CD4-positive, CD25-positive, alpha-beta regulatory T cell (primary cell): ENCODE results near the gene TARBP2. TPM values are rescaled to one million over a fixed set of nuclear protein-coding genes. Genes with fewer than 3 reads are reported as not detected.

Source experiments
- ATAC-seq, 2 donors: fragments of 150-1000 bp; cut with Tn5 transposase; one replicate each; pipeline ENCODE4 v1.10.0; 2021; ENCODE audit warnings: low read depth in 2 of 2, moderate number of reproducible peaks in 2 of 2, moderate library complexity in 1 of 2
- DNase-seq, 3 donors: peaks; one replicate each; pipeline versions ENCODE4 v3.0.0 to v3.0.0-alpha.2; 2012 to 2022; ENCODE audit warnings: mixed read lengths in 1 of 3
- H3K27ac ChIP-seq: one replicate; pipeline ENCODE4 v1.7.0; 2013; ENCODE audit warnings: mild to moderate bottlenecking, low read length; ENCODE audit not compliant: insufficient read depth, poor library complexity, severe bottlenecking
- H3K27me3 ChIP-seq: one replicate; pipeline ENCODE4 v1.7.0; 2013; ENCODE audit warnings: low read length; ENCODE audit not compliant: control insufficient read depth, insufficient read depth
- H3K36me3 ChIP-seq: one replicate; pipeline ENCODE4 v1.7.0; 2013; ENCODE audit warnings: mild to moderate bottlenecking, low read length, moderate library complexity; ENCODE audit not compliant: control insufficient read depth, insufficient read depth
- H3K4me1 ChIP-seq: 2 replicates; pipeline ENCODE4 v1.7.0; 2013; ENCODE audit warnings: mild to moderate bottlenecking, low read length; ENCODE audit not compliant: insufficient read depth, control insufficient read depth, poor library complexity, severe bottlenecking
- H3K4me3 ChIP-seq: one replicate; pipeline ENCODE4 v1.7.0; 2013; ENCODE audit warnings: low read depth, mild to moderate bottlenecking, low read length, moderate library complexity
- H3K9me3 ChIP-seq, 2 experiments: 1 replicate in 1 of 2; 2 replicates in 1 of 2; pipeline ENCODE4 v1.7.0; 2013; ENCODE audit warnings: low read length in 2 of 2, mild to moderate bottlenecking in 1 of 2, moderate library complexity in 1 of 2; ENCODE audit not compliant: control insufficient read depth in 2 of 2
- H3K27ac Mint-ChIP-seq, 3 donors: one replicate each; pipeline ENCODE4 v1.8.0; 2020 to 2022; ENCODE audit warnings: mild to moderate bottlenecking in 3 of 3, mixed read lengths in 3 of 3, moderate library complexity in 2 of 3
- H3K27me3 Mint-ChIP-seq: one replicate; pipeline ENCODE4 v1.8.0; 2022; ENCODE audit warnings: mild to moderate bottlenecking, mixed read lengths
- H3K36me3 Mint-ChIP-seq: one replicate; pipeline ENCODE4 v1.8.0; 2020; ENCODE audit warnings: mixed read lengths
- H3K4me1 Mint-ChIP-seq, 4 donors: one replicate each; pipeline ENCODE4 v1.8.0; 2020 to 2022; ENCODE audit warnings: mixed read lengths in 4 of 4, mild to moderate bottlenecking in 1 of 4
- H3K4me3 Mint-ChIP-seq, 4 donors: one replicate each; pipeline ENCODE4 v1.8.0; 2020 to 2022; ENCODE audit warnings: mild to moderate bottlenecking in 4 of 4, mixed read lengths in 4 of 4, moderate library complexity in 3 of 4
- H3K9me3 Mint-ChIP-seq, 7 donors: one replicate each; pipeline ENCODE4 v1.8.0; 2020 to 2022; ENCODE audit warnings: mixed read lengths in 7 of 7, mild to moderate bottlenecking in 3 of 7, moderate library complexity in 2 of 7
- polyA plus RNA-seq, 4 donors: library from polyadenylated mRNA; unstranded; fragments of 300-500 nt; fragmentation: Illumina TruSeq; gene quantifications; one replicate each; pipeline ENCODE4 v1.2.3, GENCODE V29; 2021
- total RNA-seq: library from RNA; stranded (reverse); gene quantifications from one replicate; pipeline ENCODE4 v1.2.3, GENCODE V29; 2022

Gene TARBP2
- total and polyA plus RNA-seq, 5 donors from 2014 or later: 22.5 to 29.1 (median 25.1) TPM

- peaks cover 0 to 2% (median 0%) of the 10 kb centered on the region in 7 donors for H3K9me3 Mint-ChIP-seq
- no peaks in the 10 kb centered on the region for H3K27me3 ChIP-seq
- no peak overlapping the region for H3K4me3 Mint-ChIP-seq
- H3K4me1 Mint-ChIP-seq: peaks cover 16 to 58% (median 32%) of the 10 kb centered on the region in 4 donors
- DNase-seq (no peak), ATAC-seq (no peak)
- peaks cover 11% of the 10 kb centered on the region for H3K4me1 ChIP-seq
- H3K36me3 ChIP-seq: peaks cover 99% of the 10 kb centered on the region
- H3K9me3 ChIP-seq: no peaks in the 10 kb centered on the region
- no peaks in the 10 kb centered on the region for H3K27me3 Mint-ChIP-seq
- no peak overlapping the region for H3K4me3 ChIP-seq
- H3K27ac Mint-ChIP-seq: peak overlapping the region in 1 of 3 donors; percentile 44
- no peak overlapping the region for H3K27ac ChIP-seq
- H3K36me3 Mint-ChIP-seq: peaks cover 60% of the 10 kb centered on the region
Observed at GRCh38 chr12:53459097-53459496, 42.0 kb upstream of the TARBP2 start.

GRCh38 chr12:53461059-53461458 is 40.0 kb upstream of the TARBP2 start:
- ATAC-seq (no peak), DNase-seq (no peak)
- Histone ChIP-seq H3K27ac (no peak overlapping the region), H3K27me3 (no peaks in the 10 kb centered on the region), H3K4me1 (peaks cover 3% of the 10 kb centered on the region), H3K9me3 (no peaks in the 10 kb centered on the region), H3K4me3 (no peak overlapping the region), H3K36me3 (peaks cover 100% of the 10 kb centered on the region)
- no peaks in the 10 kb centered on the region for H3K9me3 Mint-ChIP-seq
- H3K4me3 Mint-ChIP-seq: peak overlapping the region in 1 of 4 donors; percentile 22
- peaks cover 16 to 48% (median 21%) of the 10 kb centered on the region in 4 donors for H3K4me1 Mint-ChIP-seq
- H3K27ac Mint-ChIP-seq: peak overlapping the region in 1 of 3 donors; percentile 39
- peaks cover 51% of the 10 kb centered on the region for H3K36me3 Mint-ChIP-seq
- no peaks in the 10 kb centered on the region for H3K27me3 Mint-ChIP-seq

GRCh38 chr12:53461591-53461990 is 39.5 kb upstream of the TARBP2 start:
- Mint-ChIP-seq H3K9me3 (no peaks in the 10 kb centered on the region), H3K27ac (no peak overlapping the region), H3K36me3 (peaks cover 55% of the 10 kb centered on the region), H3K4me1 (peaks cover 16 to 50% (median 20%) of the 10 kb centered on the region in 4 donors), H3K4me3 (no peak overlapping the region), H3K27me3 (no peaks in the 10 kb centered on the region)
- H3K9me3 ChIP-seq: no peaks in the 10 kb centered on the region
- peaks cover 100% of the 10 kb centered on the region for H3K36me3 ChIP-seq
- peaks cover 3% of the 10 kb centered on the region for H3K4me1 ChIP-seq
- no peak overlapping the region for H3K4me3 ChIP-seq
- no peak for ATAC-seq
- no peaks in the 10 kb centered on the region for H3K27me3 ChIP-seq
- no peak for DNase-seq
- H3K27ac ChIP-seq: no peak overlapping the region

- no peak overlapping the region for H3K27ac ChIP-seq
Observed at GRCh38 chr12:53462935-53463334, 38.1 kb upstream of the TARBP2 start.

GRCh38 chr12:53463802-53464560 is 37.1 kb upstream of the TARBP2 start:
- ATAC-seq (no peak), DNase-seq (no peak)
- Histone ChIP-seq H3K4me3 (no peak overlapping the region), H3K36me3 (peaks cover 99% of the 10 kb centered on the region), H3K9me3 (no peaks in the 10 kb centered on the region), H3K27ac (no peak overlapping the region), H3K27me3 (no peaks in the 10 kb centered on the region), H3K4me1 (no peaks in the 10 kb centered on the region)
- H3K4me3 Mint-ChIP-seq: no peak overlapping the region
- peaks cover 15 to 50% (median 19%) of the 10 kb centered on the region in 4 donors for H3K4me1 Mint-ChIP-seq
- H3K27me3 Mint-ChIP-seq: no peaks in the 10 kb centered on the region
- peak overlapping the region in 1 of 3 donors; percentile 9 for H3K27ac Mint-ChIP-seq
- H3K36me3 Mint-ChIP-seq: peaks cover 70% of the 10 kb centered on the region
- no peaks in the 10 kb centered on the region for H3K9me3 Mint-ChIP-seq

More at GRCh38 chr12:53462935-53463334, 38.1 kb upstream of the TARBP2 start:
- no peak overlapping the region for H3K4me3 Mint-ChIP-seq
- DNase-seq (no peak), ATAC-seq (no peak)
- H3K4me1 ChIP-seq: peaks cover 3% of the 10 kb centered on the region
- H3K4me1 Mint-ChIP-seq: peaks cover 16 to 52% (median 21%) of the 10 kb centered on the region in 4 donors
- H3K36me3 ChIP-seq: peaks cover 100% of the 10 kb centered on the region
- H3K4me3 ChIP-seq: no peak overlapping the region
- H3K27ac Mint-ChIP-seq: no peak overlapping the region
- H3K27me3 Mint-ChIP-seq: no peaks in the 10 kb centered on the region
- no peaks in the 10 kb centered on the region for H3K9me3 ChIP-seq
- no peaks in the 10 kb centered on the region for H3K27me3 ChIP-seq
- H3K9me3 Mint-ChIP-seq: no peaks in the 10 kb centered on the region
- peaks cover 63% of the 10 kb centered on the region for H3K36me3 Mint-ChIP-seq

- H3K27ac Mint-ChIP-seq: peak overlapping the region in 1 of 3 donors; percentile 71
Observed at GRCh38 chr12:53464685-53465418, 36.2 kb upstream of the TARBP2 start.

GRCh38 chr12:53465679-53466078 is 35.4 kb upstream of the TARBP2 start:
- no peaks in the 10 kb centered on the region for H3K4me1 ChIP-seq
- no peaks in the 10 kb centered on the region for H3K9me3 ChIP-seq
- no peak overlapping the region for H3K4me3 ChIP-seq
- ATAC-seq: no peak
- no peaks in the 10 kb centered on the region for H3K27me3 ChIP-seq
- H3K36me3 Mint-ChIP-seq: peaks cover 60% of the 10 kb centered on the region
- H3K27ac Mint-ChIP-seq: peak overlapping the region in 2 of 3 donors; percentile 13 to 71
- DNase-seq: no peak
- H3K27ac ChIP-seq: peak overlapping the region; percentile 30
- no peaks in the 10 kb centered on the region for H3K27me3 Mint-ChIP-seq
- no peak overlapping the region for H3K4me3 Mint-ChIP-seq
- H3K4me1 Mint-ChIP-seq: peaks cover 11 to 44% (median 12%) of the 10 kb centered on the region in 4 donors
- peaks cover 97% of the 10 kb centered on the region for H3K36me3 ChIP-seq
- H3K9me3 Mint-ChIP-seq: no peaks in the 10 kb centered on the region

More at GRCh38 chr12:53464685-53465418, 36.2 kb upstream of the TARBP2 start:
- Histone ChIP-seq H3K36me3 (peaks cover 99% of the 10 kb centered on the region), H3K27me3 (no peaks in the 10 kb centered on the region), H3K9me3 (no peaks in the 10 kb centered on the region), H3K4me3 (no peak overlapping the region), H3K27ac (peak overlapping the region; percentile 30), H3K4me1 (no peaks in the 10 kb centered on the region)
- peak overlapping the region in 1 of 4 donors; percentile 73 for H3K4me3 Mint-ChIP-seq
- ATAC-seq (no peak), DNase-seq (no peak)
- H3K36me3 Mint-ChIP-seq: peaks cover 65% of the 10 kb centered on the region
- H3K27me3 Mint-ChIP-seq: no peaks in the 10 kb centered on the region
- H3K4me1 Mint-ChIP-seq: peaks cover 12 to 47% (median 16%) of the 10 kb centered on the region in 4 donors
- H3K9me3 Mint-ChIP-seq: no peaks in the 10 kb centered on the region
